HG03558 (cell line): ENCODE measurements around the gene UBE2L3.
"Not testable (repeated sequence)": the region's sequence is repeated elsewhere in the genome, so short reads cannot be mapped to it uniquely, and the experiment has no call there.

ENCODE experiments used
- ATAC-seq: cut with Tn5 transposase; IDR thresholded peaks from one replicate; pipeline ENCODE4 v1.9.1; 2021; ENCODE audit warnings: moderate number of reproducible peaks; ENCODE audit not compliant: unreplicated experiment; ENCODE audit errors: extremely low read depth

The UBE2L3 gene

GRCh38 chr22:21598302-21598701, 30.8 kb downstream of the UBE2L3 start:
- no peak for ATAC-seq

GRCh38 chr22:21599053-21599893, 31.8 kb downstream of the UBE2L3 start:
- no peak for ATAC-seq

GRCh38 chr22:21602579-21602978, 35.1 kb downstream of the UBE2L3 start:
- ATAC-seq, result no peak

GRCh38 chr22:21603973-21604372, 36.5 kb downstream of the UBE2L3 start:
- no peak for ATAC-seq

GRCh38 chr22:21605887-21606564, 38.5 kb downstream of the UBE2L3 start:
- no peak for ATAC-seq

GRCh38 chr22:21606775-21607174, 39.3 kb downstream of the UBE2L3 start:
- no peak for ATAC-seq

- not testable (repeated sequence) for ATAC-seq
Measured at GRCh38 chr22:21609556-21610157, 42.1 kb downstream of the UBE2L3 start.

- no peak for ATAC-seq
Measured at GRCh38 chr22:21611210-21611977, 43.9 kb downstream of the UBE2L3 start.

GRCh38 chr22:21612858-21613257, 45.3 kb downstream of the UBE2L3 start:
- no peak for ATAC-seq

- ATAC-seq, result no peak
Measured at GRCh38 chr22:21613553-21614233, 46.2 kb downstream of the UBE2L3 start.

GRCh38 chr22:21615731-21616130, 48.2 kb downstream of the UBE2L3 start:
- ATAC-seq, result no peak

GRCh38 chr22:21617337-21617736, 49.8 kb downstream of the UBE2L3 start:
- ATAC-seq, result not testable (repeated sequence)

- no peak for ATAC-seq
Measured at GRCh38 chr22:21621025-21621424, 53.5 kb downstream of the UBE2L3 start.

- ATAC-seq, result no peak
Measured at GRCh38 chr22:21622011-21622918, 54.8 kb downstream of the UBE2L3 start.

GRCh38 chr22:21622919-21623647, 55.6 kb downstream of the UBE2L3 start:
- ATAC-seq, result no peak

- no peak for ATAC-seq
Measured at GRCh38 chr22:21623648-21623970, 56.1 kb downstream of the UBE2L3 start.

GRCh38 chr22:21624120-21624879, 56.8 kb downstream of the UBE2L3 start:
- no peak for ATAC-seq
